Measurements from ENCODE around the gene RBM18. TPM values are rescaled to one million over a fixed set of nuclear protein-coding genes. Genes with fewer than 3 reads are reported as not detected.

Gene RBM18
- total RNA-seq, 6 experiments from 2014 or later = 25.6 to 30.5 (median 27.6) TPM

DNA sequence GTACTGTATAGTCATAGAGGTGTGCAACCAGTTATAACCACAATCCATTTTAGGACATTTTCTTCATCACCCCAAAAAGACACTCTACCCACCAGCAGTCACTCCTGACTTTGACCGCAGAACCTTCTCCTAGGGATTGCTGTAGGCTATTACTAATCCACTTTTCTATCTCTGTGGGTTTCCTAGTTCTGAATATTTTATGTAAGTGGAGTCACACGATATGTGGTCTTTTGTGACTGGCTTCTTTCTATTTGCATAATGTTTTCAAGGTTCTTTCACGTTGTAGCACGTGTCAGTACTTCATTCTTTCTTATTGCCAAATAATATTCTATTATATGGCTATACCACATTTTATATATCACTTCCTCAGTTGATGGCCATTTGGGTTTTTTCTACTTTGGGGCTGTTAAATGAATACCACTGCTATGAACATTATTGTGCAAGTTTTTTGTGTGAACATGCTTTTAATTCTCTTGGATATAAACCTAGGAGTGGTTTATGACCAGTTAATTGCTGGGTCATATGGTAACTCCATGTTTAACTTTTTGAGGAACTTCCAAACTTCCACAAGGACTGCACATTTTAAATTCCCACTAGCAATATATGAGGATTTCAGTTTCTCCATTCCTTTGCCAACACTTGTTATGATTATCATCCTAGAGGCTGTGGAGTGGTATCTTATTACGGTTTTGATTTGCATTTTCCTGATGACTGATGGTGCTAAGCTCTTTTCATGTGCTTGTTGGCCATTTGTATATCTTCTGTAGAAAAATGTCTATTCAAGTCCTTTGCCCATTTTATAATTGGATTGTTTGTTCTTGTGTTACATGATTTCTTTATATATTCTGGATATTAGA lies 37.8 kb upstream of the RBM18 start:
- Mint-ChIP-seq H3K9me3 (no peaks in the 10 kb centered on the region), H3K27me3 (ENCODE audit: insufficient read depth) (no peaks in the 10 kb centered on the region; the same call in 1 of the 2 replicates), H3K27ac (peak overlapping the region; percentile 45; the same call in 1 of the 2 replicates), H3K4me1 (ENCODE audit: low read depth) (peaks cover 35% of the 10 kb centered on the region), H3K36me3 (ENCODE audit: low read depth) (peaks cover 27% of the 10 kb centered on the region), H3K4me3 (no peak overlapping the region)
- DNase-seq = no peak
- TF ChIP-seq, protein P1, sequence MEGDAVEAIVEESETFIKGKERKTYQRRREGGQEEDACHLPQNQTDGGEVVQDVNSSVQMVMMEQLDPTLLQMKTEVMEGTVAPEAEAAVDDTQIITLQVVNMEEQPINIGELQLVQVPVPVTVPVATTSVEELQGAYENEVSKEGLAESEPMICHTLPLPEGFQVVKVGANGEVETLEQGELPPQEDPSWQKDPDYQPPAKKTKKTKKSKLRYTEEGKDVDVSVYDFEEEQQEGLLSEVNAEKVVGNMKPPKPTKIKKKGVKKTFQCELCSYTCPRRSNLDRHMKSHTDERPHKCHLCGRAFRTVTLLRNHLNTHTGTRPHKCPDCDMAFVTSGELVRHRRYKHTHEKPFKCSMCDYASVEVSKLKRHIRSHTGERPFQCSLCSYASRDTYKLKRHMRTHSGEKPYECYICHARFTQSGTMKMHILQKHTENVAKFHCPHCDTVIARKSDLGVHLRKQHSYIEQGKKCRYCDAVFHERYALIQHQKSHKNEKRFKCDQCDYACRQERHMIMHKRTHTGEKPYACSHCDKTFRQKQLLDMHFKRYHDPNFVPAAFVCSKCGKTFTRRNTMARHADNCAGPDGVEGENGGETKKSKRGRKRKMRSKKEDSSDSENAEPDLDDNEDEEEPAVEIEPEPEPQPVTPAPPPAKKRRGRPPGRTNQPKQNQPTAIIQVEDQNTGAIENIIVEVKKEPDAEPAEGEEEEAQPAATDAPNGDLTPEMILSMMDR (IDR thresholded peaks at IDR 0.05) = no peak

DNA sequence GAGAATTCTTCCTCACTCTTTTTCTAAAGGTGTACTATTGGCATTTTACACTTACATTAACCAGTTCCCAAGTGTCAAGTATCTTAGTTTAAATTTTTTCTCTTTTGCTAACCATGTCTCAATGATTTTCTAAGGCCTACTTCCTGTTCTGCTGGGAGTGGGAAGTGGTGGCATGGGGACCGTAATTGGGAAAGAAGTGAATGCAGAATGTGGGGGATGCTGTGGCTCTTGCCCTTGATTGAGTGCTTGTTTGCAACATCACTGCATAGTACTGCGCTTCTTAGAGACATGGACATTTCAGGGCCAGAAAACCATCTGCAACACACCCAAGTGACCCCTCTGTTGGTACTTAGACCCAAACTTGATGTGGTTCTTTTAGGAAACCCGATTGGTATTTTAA lies 32.9 kb upstream of the RBM18 start:
- peaks cover 30% of the 10 kb centered on the region for H3K36me3 Mint-ChIP-seq (ENCODE audit: low read depth)
- TF ChIP-seq, protein P1 (IDR thresholded peaks at IDR 0.05) = no peak
- peaks cover 15% of the 10 kb centered on the region for H3K4me1 Mint-ChIP-seq (ENCODE audit: low read depth)
- no peak for DNase-seq
- no peaks in the 10 kb centered on the region for H3K9me3 Mint-ChIP-seq
- no peak overlapping the region for H3K4me3 Mint-ChIP-seq
- H3K27me3 Mint-ChIP-seq (ENCODE audit: insufficient read depth) = no peaks in the 10 kb centered on the region; the same call in 1 of the 2 replicates
- no peak overlapping the region for H3K27ac Mint-ChIP-seq

DNA sequence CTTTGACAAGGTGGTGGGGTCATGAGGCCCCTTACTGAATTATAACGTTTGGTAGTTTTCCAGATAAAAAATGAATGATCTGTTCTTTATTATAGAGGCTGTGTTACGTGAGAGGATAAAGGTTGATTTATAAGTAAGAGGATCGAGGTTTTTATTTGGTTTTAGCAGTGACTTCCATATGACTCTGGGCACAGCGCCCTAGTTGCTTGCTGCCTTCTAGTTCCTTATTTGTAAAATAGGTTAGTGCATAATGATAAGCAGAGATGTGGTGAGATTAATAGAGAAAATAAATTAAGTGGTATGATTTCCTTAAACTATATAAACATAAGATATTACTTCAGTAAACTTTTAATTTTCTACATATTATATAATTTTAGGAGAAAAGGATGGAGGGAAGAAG lies 29.9 kb upstream of the RBM18 start:
- TF ChIP-seq, protein P1 (IDR thresholded peaks at IDR 0.05) = no peak
- no peak for DNase-seq
- Mint-ChIP-seq H3K27ac (no peak overlapping the region), H3K4me1 (ENCODE audit: low read depth) (peaks cover 12% of the 10 kb centered on the region), H3K9me3 (no peaks in the 10 kb centered on the region), H3K4me3 (no peak overlapping the region), H3K36me3 (ENCODE audit: low read depth) (peaks cover 16% of the 10 kb centered on the region), H3K27me3 (ENCODE audit: insufficient read depth) (no peaks in the 10 kb centered on the region; the same call in none of the 2 replicates)

DNA sequence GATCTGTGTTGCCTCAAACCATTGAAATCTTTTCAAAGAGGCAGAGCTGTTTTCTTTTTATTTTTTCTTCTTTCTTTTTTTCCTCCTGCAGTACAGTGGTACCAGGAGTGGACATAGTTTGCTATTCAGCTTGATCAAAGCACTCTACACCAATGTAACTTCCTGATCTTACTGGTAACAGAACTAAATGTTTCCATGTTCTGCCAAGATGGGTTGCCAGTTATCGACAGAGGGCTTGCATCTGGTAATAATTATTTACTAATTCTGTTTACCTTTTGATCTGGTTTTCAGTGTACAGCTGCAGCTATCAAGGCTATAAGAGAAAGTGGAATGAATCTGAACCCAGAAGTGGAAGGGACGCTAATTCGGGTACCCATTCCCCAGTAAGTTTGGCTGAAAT lies 26.8 kb upstream of the RBM18 start:
- Mint-ChIP-seq H3K27me3 (ENCODE audit: insufficient read depth) (no peaks in the 10 kb centered on the region; the same call in 1 of the 2 replicates), H3K4me1 (ENCODE audit: low read depth) (peaks cover 12% of the 10 kb centered on the region), H3K36me3 (ENCODE audit: low read depth) (peaks cover 19% of the 10 kb centered on the region), H3K4me3 (no peak overlapping the region), H3K9me3 (no peaks in the 10 kb centered on the region), H3K27ac (no peak overlapping the region)
- TF ChIP-seq, protein P1 (IDR thresholded peaks at IDR 0.05) = no peak
- DNase-seq = no peak

DNA sequence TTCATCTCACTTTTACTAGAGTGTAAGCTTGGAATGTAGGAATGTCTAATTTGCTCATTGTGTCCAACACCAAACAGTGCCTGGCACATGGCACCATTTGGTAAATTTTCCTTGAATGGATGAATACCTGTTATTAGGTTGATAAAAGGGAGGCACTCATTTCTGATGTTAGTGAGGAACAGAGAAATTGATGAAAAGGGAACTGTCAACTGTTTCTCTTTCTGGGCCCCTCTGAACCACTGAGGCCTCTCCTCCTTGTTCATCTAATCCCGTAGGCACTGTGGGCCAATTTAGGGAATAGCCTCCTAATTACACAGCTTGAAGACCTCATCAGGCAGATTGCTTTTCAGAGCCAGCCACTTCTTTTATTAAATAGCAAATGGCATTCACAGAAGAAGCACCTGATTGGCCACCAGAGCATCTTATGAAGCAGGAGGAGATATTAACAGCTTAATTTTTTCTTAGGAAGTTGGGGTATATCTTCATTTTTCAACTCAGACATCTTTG lies 22.6 kb upstream of the RBM18 start:
- no peaks in the 10 kb centered on the region; the same call in 1 of the 2 replicates for H3K27me3 Mint-ChIP-seq (ENCODE audit: insufficient read depth)
- peaks cover 14% of the 10 kb centered on the region for H3K36me3 Mint-ChIP-seq (ENCODE audit: low read depth)
- no peaks in the 10 kb centered on the region; the same call in 1 of the 2 replicates for H3K4me1 Mint-ChIP-seq (ENCODE audit: low read depth)
- TF ChIP-seq, protein P1 (IDR thresholded peaks at IDR 0.05) = no peak
- no peak overlapping the region for H3K27ac Mint-ChIP-seq
- no peak for DNase-seq
- H3K4me3 Mint-ChIP-seq = no peak overlapping the region
- no peaks in the 10 kb centered on the region for H3K9me3 Mint-ChIP-seq

Data from HFFc6 (cell line).